HEK293T (cell line): ENCODE data around the gene ODAD4.

ENCODE experiments used
- FOXA1 ChIP-seq: fragments of 450-650 bp; IDR thresholded peaks from 2 replicates; pipeline ENCODE4 v1.6.1; 2016; ENCODE audit warnings: mild to moderate bottlenecking
- L3MBTL2 ChIP-seq: fragments of 450-650 bp; conservative IDR thresholded peaks from 2 replicates; pipeline ENCODE4 v1.6.1; 2016; ENCODE audit warnings: mild to moderate bottlenecking

GRCh38 chr17:41967141-41967920 lies 36.9 kb downstream of the ODAD4 start:
- TF ChIP-seq L3MBTL2 (no peak), FOXA1 (no peak)
